ENCODE measurements around the gene FERMT3.

FERMT3 gene

GRCh38 chr11:64224891-64225607 lies 18.5 kb downstream of the FERMT3 start:
- TF ChIP-seq CTCF (IDR thresholded peaks at IDR 0.05): no peak

GRCh38 chr11:64225608-64226506 lies 19.3 kb downstream of the FERMT3 start, which contains the start of the genes NUDT22 and TRPT1:
Gene NUDT22 (plus strand): TSS chr11:64226274. CDS start chr11:64226653, 379 bp downstream.
Gene TRPT1 (minus strand): TSS chr11:64226186. CDS start chr11:64225860, 326 bp downstream.
- peak; percentile 34 for TF ChIP-seq CTCF (IDR thresholded peaks at IDR 0.05)

GRCh38 chr11:64226507-64227051 lies 20.1 kb downstream of the FERMT3 start:
- no peak for TF ChIP-seq CTCF (IDR thresholded peaks at IDR 0.05)

- TF ChIP-seq CTCF (IDR thresholded peaks at IDR 0.05): no peak
Observed at GRCh38 chr11:64227405-64227956, 21.0 kb downstream of the FERMT3 start.

GRCh38 chr11:64229090-64229743 lies 22.7 kb downstream of the FERMT3 start:
- TF ChIP-seq CTCF (IDR thresholded peaks at IDR 0.05): no peak

- TF ChIP-seq CTCF (IDR thresholded peaks at IDR 0.05): no peak
Observed at GRCh38 chr11:64229744-64230170, 23.2 kb downstream of the FERMT3 start.

All from LNCAP (cell line).